WERI-Rb-1 (cell line): ENCODE measurements around the gene ZFP62.
A peak's percentile ranks its signal among the peaks of the same experiment; 100 is the strongest.

Source experiments
- DNase-seq: peaks from one replicate; pipeline ENCODE4 v3.0.0-alpha.2; 2020
- H3K27ac ChIP-seq: fragments of 250-450 bp; sonication (Bioruptor Pico); 2 replicates; pipeline ENCODE4 v1.5.1; 2020; ENCODE audit warnings: mild to moderate bottlenecking, moderate library complexity
- H3K27me3 ChIP-seq: fragments of 250-450 bp; sonication (Bioruptor Pico); 2 replicates; pipeline ENCODE4 v1.5.1; 2021; ENCODE audit warnings: mild to moderate bottlenecking, low read depth, moderate library complexity; ENCODE audit not compliant: insufficient read depth, severe bottlenecking
- H3K36me3 ChIP-seq: fragments of 250-450 bp; sonication (Bioruptor Pico); 2 replicates; pipeline ENCODE4 v1.5.1; 2020; ENCODE audit warnings: mild to moderate bottlenecking, moderate library complexity
- H3K4me3 ChIP-seq: 2 replicates; pipeline ENCODE4 v1.5.1; 2011; ENCODE audit warnings: low read depth, mild to moderate bottlenecking, control low read depth, low read length
- H3K9me3 ChIP-seq: fragments of 250-450 bp; sonication (Bioruptor Pico); 2 replicates; pipeline ENCODE4 v1.5.1; 2021; ENCODE audit warnings: mild to moderate bottlenecking, moderate library complexity; ENCODE audit not compliant: severe bottlenecking
- TF ChIP-seq, protein P1 (sequence below): IDR thresholded peaks from 2 replicates; pipeline ENCODE4 v1.5.1; 2011; ENCODE audit warnings: low read depth, mild to moderate bottlenecking, control low read depth, inconsistent platforms, low read length

Gene ZFP62

DNA sequence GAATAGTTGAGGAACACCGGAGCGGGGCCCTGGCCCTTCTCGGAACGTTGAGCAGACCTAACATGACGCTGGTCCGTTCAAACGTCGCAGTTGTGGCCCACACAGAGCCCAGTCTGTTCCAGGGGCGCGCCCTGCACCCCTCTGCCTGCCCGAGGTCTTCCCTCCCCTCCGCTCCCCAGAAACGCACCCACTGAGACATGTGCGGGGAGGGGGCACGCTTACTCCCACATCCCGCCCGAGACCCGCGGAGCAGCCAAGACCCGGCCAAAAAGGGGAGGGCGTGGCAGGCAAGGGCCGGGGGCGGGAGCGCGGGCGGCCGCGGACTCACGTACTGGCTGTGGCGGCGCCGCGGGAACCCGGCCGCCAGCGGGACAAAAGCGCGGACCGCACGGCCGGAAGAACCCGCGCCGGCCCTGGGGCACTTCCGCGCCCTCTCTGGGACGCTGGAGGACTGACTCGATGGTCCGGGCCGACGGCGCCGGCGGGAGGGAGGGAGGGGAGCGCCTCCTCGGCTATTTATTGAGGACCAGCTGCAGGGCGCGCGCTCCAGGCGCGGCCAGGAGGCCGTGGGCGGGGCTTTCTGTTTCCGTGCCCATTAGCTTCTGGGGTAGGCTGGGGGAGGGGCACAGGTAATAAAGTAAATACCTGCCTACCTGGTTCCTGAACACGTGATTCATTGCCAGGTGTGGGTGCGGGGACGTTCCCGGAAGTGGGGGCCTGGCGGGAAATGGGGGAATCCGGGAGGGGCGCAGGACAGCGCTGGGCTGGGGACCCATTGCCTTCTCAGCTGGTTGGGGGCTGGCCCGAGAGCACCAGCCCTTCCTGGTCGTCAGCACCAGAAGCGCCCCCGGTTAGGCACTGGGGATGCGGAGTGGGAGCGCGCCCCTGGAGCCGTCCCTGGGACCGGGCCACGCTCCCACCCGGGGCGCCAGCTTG lies at the start of gene ZFP62:
Gene ZFP62 (minus strand): TSS at position 390 of the 936 bp plus-strand sequence. CDS start 57 bp downstream, at position 333.
- Histone ChIP-seq H3K9me3 (no peaks in the 10 kb centered on the region), H3K27me3 (no peaks in the 10 kb centered on the region), H3K4me3 (peak within 1 kb of the TSS; percentile 62), H3K27ac (peak within 1 kb of the TSS; percentile 89), H3K36me3 (no peaks in the 10 kb centered on the region)
- peak; percentile 80 for DNase-seq
- TF ChIP-seq, protein P1, sequence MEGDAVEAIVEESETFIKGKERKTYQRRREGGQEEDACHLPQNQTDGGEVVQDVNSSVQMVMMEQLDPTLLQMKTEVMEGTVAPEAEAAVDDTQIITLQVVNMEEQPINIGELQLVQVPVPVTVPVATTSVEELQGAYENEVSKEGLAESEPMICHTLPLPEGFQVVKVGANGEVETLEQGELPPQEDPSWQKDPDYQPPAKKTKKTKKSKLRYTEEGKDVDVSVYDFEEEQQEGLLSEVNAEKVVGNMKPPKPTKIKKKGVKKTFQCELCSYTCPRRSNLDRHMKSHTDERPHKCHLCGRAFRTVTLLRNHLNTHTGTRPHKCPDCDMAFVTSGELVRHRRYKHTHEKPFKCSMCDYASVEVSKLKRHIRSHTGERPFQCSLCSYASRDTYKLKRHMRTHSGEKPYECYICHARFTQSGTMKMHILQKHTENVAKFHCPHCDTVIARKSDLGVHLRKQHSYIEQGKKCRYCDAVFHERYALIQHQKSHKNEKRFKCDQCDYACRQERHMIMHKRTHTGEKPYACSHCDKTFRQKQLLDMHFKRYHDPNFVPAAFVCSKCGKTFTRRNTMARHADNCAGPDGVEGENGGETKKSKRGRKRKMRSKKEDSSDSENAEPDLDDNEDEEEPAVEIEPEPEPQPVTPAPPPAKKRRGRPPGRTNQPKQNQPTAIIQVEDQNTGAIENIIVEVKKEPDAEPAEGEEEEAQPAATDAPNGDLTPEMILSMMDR: no peak

DNA sequence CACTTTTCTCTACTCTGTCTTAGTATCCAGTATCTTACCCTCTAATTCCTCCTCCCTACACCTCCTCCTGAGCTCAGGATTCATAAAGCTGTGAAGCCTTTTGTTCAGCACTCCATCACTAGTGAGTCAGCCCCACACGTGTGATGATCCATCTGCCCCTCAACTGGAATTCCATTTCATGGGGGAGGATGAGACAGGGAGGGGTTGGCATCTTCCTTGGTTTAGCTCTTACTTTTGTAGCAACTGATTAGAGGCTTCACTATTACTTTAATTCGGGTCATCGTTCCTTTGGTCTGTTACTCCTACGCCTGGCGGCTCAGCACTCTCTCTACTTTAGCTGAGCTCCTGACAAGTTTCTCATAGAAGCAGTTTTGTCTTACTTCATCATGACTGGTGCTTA lies 49.7 kb upstream of the ZFP62 start:
- DNase-seq: no peak
- no peak overlapping the region for H3K4me3 ChIP-seq
- TF ChIP-seq, protein P1: no peak
- peaks cover 13% of the 10 kb centered on the region for H3K27me3 ChIP-seq
- H3K9me3 ChIP-seq: no peaks in the 10 kb centered on the region
- no peak overlapping the region for H3K27ac ChIP-seq
- H3K36me3 ChIP-seq: no peaks in the 10 kb centered on the region

DNA sequence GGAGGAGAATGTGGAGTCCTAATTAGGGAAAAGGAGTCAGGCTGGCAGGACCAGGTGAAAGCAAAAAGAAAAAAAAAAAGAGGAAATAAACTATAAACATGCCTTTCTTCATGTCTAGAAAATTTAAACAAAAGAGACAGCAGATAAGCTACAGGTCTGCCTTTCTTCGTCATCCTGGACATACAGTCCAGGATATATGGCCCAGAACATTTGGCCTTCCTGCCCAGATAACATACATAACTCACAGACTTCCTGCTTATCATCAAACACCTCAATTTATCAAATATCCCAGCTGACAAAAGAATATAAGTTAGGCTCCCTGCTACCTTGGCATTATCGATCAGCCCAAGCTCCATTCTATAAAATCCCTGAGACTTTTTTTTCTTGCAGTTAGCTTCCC lies 49.1 kb upstream of the ZFP62 start:
- H3K27ac ChIP-seq: no peak overlapping the region
- H3K4me3 ChIP-seq: no peak overlapping the region
- peaks cover 13% of the 10 kb centered on the region for H3K27me3 ChIP-seq
- no peak for DNase-seq
- no peaks in the 10 kb centered on the region for H3K9me3 ChIP-seq
- H3K36me3 ChIP-seq: no peaks in the 10 kb centered on the region
- TF ChIP-seq, protein P1: no peak

DNA sequence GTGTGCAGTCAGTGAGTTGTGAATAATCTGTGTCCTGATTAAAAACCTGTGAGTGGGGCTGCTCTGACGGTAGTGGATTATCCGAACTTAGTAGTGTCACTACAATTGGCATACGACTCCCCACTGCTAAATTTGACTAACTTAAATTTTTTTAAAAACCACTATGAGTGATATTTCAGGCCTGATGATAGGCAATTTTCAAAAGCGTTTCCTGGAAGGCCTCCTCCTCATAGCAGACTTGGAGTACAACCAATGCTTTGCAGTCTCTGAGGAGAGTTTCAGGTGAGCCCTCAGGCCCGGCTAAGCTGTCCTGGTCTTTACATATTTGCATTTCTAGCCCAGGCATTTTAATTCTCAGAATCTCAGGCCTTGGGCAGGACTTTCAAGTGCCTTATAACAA lies 48.7 kb upstream of the ZFP62 start:
- Histone ChIP-seq H3K9me3 (no peaks in the 10 kb centered on the region), H3K4me3 (no peak overlapping the region), H3K36me3 (no peaks in the 10 kb centered on the region), H3K27ac (no peak overlapping the region), H3K27me3 (peaks cover 13% of the 10 kb centered on the region)
- TF ChIP-seq, protein P1: no peak
- DNase-seq: no peak

DNA sequence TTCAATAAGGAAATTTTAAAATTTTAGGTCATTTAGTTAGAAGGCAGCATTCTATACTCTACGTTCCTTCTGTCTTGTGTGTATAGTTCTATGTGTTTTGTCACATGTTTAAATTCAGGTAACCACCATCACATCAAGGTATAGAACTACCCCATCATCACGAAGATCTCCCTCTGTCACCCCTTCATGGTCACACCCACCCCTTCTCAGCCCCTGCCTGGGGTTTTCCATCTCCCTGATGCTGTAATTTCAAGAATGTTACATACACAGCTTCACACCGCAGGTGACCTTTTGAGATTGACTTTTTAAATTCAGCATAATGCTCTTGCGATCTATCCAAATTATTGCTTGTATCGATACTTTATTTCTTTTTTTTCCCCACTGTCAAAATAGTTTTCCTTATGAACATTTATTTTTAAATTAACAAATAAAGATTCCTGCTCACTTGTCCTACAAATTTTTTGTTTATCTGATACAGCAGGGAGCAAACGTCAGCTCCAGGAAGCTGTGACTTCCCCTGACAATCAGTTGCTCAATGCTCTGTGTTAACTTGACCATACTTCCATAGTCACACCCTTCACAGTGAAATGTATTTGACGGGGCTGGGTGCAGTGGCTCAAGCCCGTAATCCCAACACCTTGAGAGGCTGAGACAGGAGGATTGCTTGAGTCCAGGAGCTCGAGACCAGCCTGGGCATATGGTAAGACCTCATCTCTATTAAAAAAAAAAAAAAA lies 48.1 kb upstream of the ZFP62 start:
- Histone ChIP-seq H3K9me3 (no peaks in the 10 kb centered on the region), H3K27ac (no peak overlapping the region), H3K27me3 (peaks cover 13% of the 10 kb centered on the region), H3K4me3 (no peak overlapping the region), H3K36me3 (no peaks in the 10 kb centered on the region)
- DNase-seq: no peak
- TF ChIP-seq, protein P1: no peak
